Measurements from ENCODE around the gene STAG3. TPM values are rescaled to one million over a fixed set of nuclear protein-coding genes. Genes with fewer than 3 reads are reported as not detected.
"Not testable (repeated sequence)": the region's sequence is repeated elsewhere in the genome, so short reads cannot be mapped to it uniquely, and the experiment has no call there.

The STAG3 gene
- total RNA-seq, 1 experiment from 2014 or later = 1.7 TPM

- ATAC-seq; DNase-seq (ENCODE audit: low read depth, low spot score); H3K27me3 ChIP-seq (ENCODE audit: control insufficient read depth, insufficient read depth, low read length); POLR2A ChIA-PET; H3K27ac ChIP-seq (ENCODE audit: low read length); intact Hi-C loops (cut with micrococcal nuclease; ENCODE audit: unreplicated experiment); BruUV-seq (replicated peaks); in situ Hi-C loops (cut with HindIII; ENCODE audit: low pct_unique_long_range_greater_than_20kb, low sequenced_read_pairs); H3K4me3 ChIP-seq (ENCODE audit: low read depth in 2 of 2, low read length in 2 of 2); H3K36me3 ChIP-seq (ENCODE audit: control insufficient read depth, insufficient read depth, low read length); H3K9me3 ChIP-seq (ENCODE audit: control insufficient read depth, insufficient read depth, low read depth, low read length): not testable (repeated sequence)
- CTCF ChIA-PET = interaction anchor here (0.5 kb wide), 1 partner anchor 31 kb away, joined by 7 read pairs; no protein-coding TSS in a partner anchor
- H3K4me1 ChIP-seq (ENCODE audit: control insufficient read depth, insufficient read depth, low read length) = peaks cover 15% of the 10 kb centered on the region
These were observed 65.7 kb downstream of the STAG3 start for GRCh38 chr7:100243385-100243784.

GRCh38 chr7:100244988-100245605 lies 67.4 kb downstream of the STAG3 start:
- H3K4me1 ChIP-seq (ENCODE audit: control insufficient read depth, insufficient read depth, low read length) = peaks cover 15% of the 10 kb centered on the region
- intact Hi-C loops (cut with micrococcal nuclease; ENCODE audit: unreplicated experiment); DNase-seq (ENCODE audit: low read depth, low spot score); ATAC-seq; H3K36me3 ChIP-seq (ENCODE audit: control insufficient read depth, insufficient read depth, low read length); H3K27me3 ChIP-seq (ENCODE audit: control insufficient read depth, insufficient read depth, low read length); in situ Hi-C loops (cut with HindIII; ENCODE audit: low pct_unique_long_range_greater_than_20kb, low sequenced_read_pairs); H3K9me3 ChIP-seq (ENCODE audit: control insufficient read depth, insufficient read depth, low read depth, low read length); H3K27ac ChIP-seq (ENCODE audit: low read length); BruUV-seq (replicated peaks); POLR2A ChIA-PET; H3K4me3 ChIP-seq (ENCODE audit: low read depth in 2 of 2, low read length in 2 of 2): not testable (repeated sequence)
- CTCF ChIA-PET = interaction anchor here (0.7 kb wide), 2 partner anchors 24 to 27 kb away, joined by 4 read pairs; no protein-coding TSS in a partner anchor

GRCh38 chr7:100246121-100246864 lies 68.6 kb downstream of the STAG3 start:
- H3K27ac ChIP-seq (ENCODE audit: low read length); H3K4me3 ChIP-seq (ENCODE audit: low read depth in 2 of 2, low read length in 2 of 2); intact Hi-C loops (cut with micrococcal nuclease; ENCODE audit: unreplicated experiment); DNase-seq (ENCODE audit: low read depth, low spot score); BruUV-seq (replicated peaks); in situ Hi-C loops (cut with HindIII; ENCODE audit: low pct_unique_long_range_greater_than_20kb, low sequenced_read_pairs); H3K36me3 ChIP-seq (ENCODE audit: control insufficient read depth, insufficient read depth, low read length); H3K9me3 ChIP-seq (ENCODE audit: control insufficient read depth, insufficient read depth, low read depth, low read length); CTCF ChIA-PET; POLR2A ChIA-PET; H3K27me3 ChIP-seq (ENCODE audit: control insufficient read depth, insufficient read depth, low read length): not testable (repeated sequence)
- ATAC-seq = peak; percentile 41; the same call in 1 of the 2 replicates
- H3K4me1 ChIP-seq (ENCODE audit: control insufficient read depth, insufficient read depth, low read length) = peaks cover 15% of the 10 kb centered on the region

GRCh38 chr7:100246865-100247137 lies 69.1 kb downstream of the STAG3 start:
- POLR2A ChIA-PET; H3K27ac ChIP-seq (ENCODE audit: low read length); BruUV-seq (replicated peaks); in situ Hi-C loops (cut with HindIII; ENCODE audit: low pct_unique_long_range_greater_than_20kb, low sequenced_read_pairs); intact Hi-C loops (cut with micrococcal nuclease; ENCODE audit: unreplicated experiment); DNase-seq (ENCODE audit: low read depth, low spot score); H3K27me3 ChIP-seq (ENCODE audit: control insufficient read depth, insufficient read depth, low read length); H3K4me3 ChIP-seq (ENCODE audit: low read depth in 2 of 2, low read length in 2 of 2); H3K9me3 ChIP-seq (ENCODE audit: control insufficient read depth, insufficient read depth, low read depth, low read length); ATAC-seq; H3K36me3 ChIP-seq (ENCODE audit: control insufficient read depth, insufficient read depth, low read length): not testable (repeated sequence)
- CTCF ChIA-PET = interaction anchor here (0.6 kb wide), 1 partner anchor 11 kb away, joined by 3 read pairs; no protein-coding TSS in a partner anchor
- H3K4me1 ChIP-seq (ENCODE audit: control insufficient read depth, insufficient read depth, low read length) = peaks cover 15% of the 10 kb centered on the region

- Histone ChIP-seq H3K27me3 (ENCODE audit: control insufficient read depth, insufficient read depth, low read length) (no peaks in the 10 kb centered on the region), H3K4me3 (ENCODE audit: low read depth in 2 of 2, low read length in 2 of 2) (no peak overlapping the region), H3K36me3 (ENCODE audit: control insufficient read depth, insufficient read depth, low read length) (no peaks in the 10 kb centered on the region), H3K27ac (ENCODE audit: low read length) (peak overlapping the region; percentile 34), H3K9me3 (ENCODE audit: control insufficient read depth, insufficient read depth, low read depth, low read length) (no peaks in the 10 kb centered on the region), H3K4me1 (ENCODE audit: control insufficient read depth, insufficient read depth, low read length) (peaks cover 12% of the 10 kb centered on the region)
- BruUV-seq (replicated peaks) = no TSS peak
- intact Hi-C loops (cut with micrococcal nuclease; ENCODE audit: unreplicated experiment) (no loop called here), in situ Hi-C loops (cut with HindIII; ENCODE audit: low pct_unique_long_range_greater_than_20kb, low sequenced_read_pairs) (no loop called here)
- TF ChIP-seq REST (IDR thresholded peaks at IDR 0.05; ENCODE audit: insufficient read depth in 1 of 2, low read depth in 2 of 2, low read length in 1 of 2) = no peak
- no peak for TF ChIP-seq CTCF (IDR thresholded peaks at IDR 0.05)
- TF ChIP-seq SIN3A (IDR thresholded peaks at IDR 0.05; ENCODE audit: borderline replicate concordance, insufficient read depth, low read depth, low read length) = no peak
- no peak for TF ChIP-seq POLR2AphosphoS5 (IDR thresholded peaks at IDR 0.05; ENCODE audit: low read depth, low read length)
- no peak for TF ChIP-seq TCF7L2 (IDR thresholded peaks at IDR 0.05; ENCODE audit: low read depth, low read length)
- CTCF ChIA-PET = interaction anchor here (0.6 kb wide), 1 partner anchor 10 kb away, joined by 3 read pairs; no protein-coding TSS in a partner anchor
- POLR2A ChIA-PET = no interaction called here
- peak; percentile 32 for DNase-seq (ENCODE audit: low read depth, low spot score)
- ATAC-seq = peak; percentile 90
These were observed 69.5 kb downstream of the STAG3 start for GRCh38 chr7:100247152-100247757.

Data from Panc1 (cell line).